Mesodermal cell (in vitro differentiated cells): ENCODE results near the gene IL1RAPL2.
"Not testable (repeated sequence)": the region's sequence is repeated elsewhere in the genome, so short reads cannot be mapped to it uniquely, and the experiment has no call there.

Experiments
- H3K27ac ChIP-seq: 2 replicates; pipeline ENCODE4 v1.7.0; 2013; ENCODE audit warnings: mild to moderate bottlenecking, low read depth, low read length, moderate library complexity; ENCODE audit not compliant: severe bottlenecking
- H3K36me3 ChIP-seq: 2 replicates; pipeline ENCODE4 v1.7.1; 2013; ENCODE audit warnings: mild to moderate bottlenecking, low read length, moderate library complexity; ENCODE audit not compliant: control insufficient read depth, insufficient read depth
- H3K4me1 ChIP-seq: one replicate; pipeline ENCODE4 v1.7.1; 2013; ENCODE audit warnings: mild to moderate bottlenecking, low read length; ENCODE audit not compliant: insufficient read depth, control insufficient read depth, poor library complexity, severe bottlenecking
- H3K4me3 ChIP-seq: 2 replicates; pipeline ENCODE4 v1.7.0; 2013; ENCODE audit warnings: low read length, control low read depth, mild to moderate bottlenecking; ENCODE audit not compliant: insufficient read depth, poor library complexity, severe bottlenecking; ENCODE audit errors: extremely low read depth
- H3K9me3 ChIP-seq: 2 replicates; pipeline ENCODE4 v1.7.1; 2013; ENCODE audit warnings: mild to moderate bottlenecking, low read length, moderate library complexity; ENCODE audit not compliant: control insufficient read depth
- WGBS, 2 experiments: methylation state at CpG; one replicate each; pipeline ENCODE4 v1.1.5; 2013; ENCODE audit warnings: missing lambda C conversion rate in 2 of 2; ENCODE audit not compliant: insufficient coverage in 2 of 2; 5-methylcytosine and 5-hydroxymethylcytosine counted together

The IL1RAPL2 gene

DNA sequence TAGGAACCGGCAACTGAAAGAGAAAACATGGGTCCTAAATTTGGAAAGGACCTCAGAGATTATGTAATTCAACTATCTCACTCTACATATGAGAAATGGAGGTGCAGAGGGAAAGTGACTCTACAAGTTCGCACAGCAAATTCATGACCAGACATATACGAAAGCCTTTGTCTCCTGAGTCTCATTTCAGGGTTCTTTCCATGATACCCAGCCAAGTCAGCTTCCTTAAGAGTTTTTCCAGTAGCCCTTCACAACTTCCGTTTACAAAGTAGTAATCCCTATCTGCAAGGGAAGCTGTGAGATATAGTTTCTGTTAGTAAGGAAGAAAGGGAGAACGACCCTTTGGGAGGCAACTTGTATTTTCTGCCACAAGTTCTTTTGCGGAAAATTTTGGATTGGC, 543.9 kb downstream of the IL1RAPL2 start:
- WGBS, 2 experiments, result no CpG with 5 or more reads among the region's 6 CpGs
- Histone ChIP-seq H3K4me1 (no peaks in the 10 kb centered on the region), H3K4me3 (no peak overlapping the region), H3K9me3 (no peaks in the 10 kb centered on the region), H3K27ac (no peak overlapping the region), H3K36me3 (no peaks in the 10 kb centered on the region)

DNA sequence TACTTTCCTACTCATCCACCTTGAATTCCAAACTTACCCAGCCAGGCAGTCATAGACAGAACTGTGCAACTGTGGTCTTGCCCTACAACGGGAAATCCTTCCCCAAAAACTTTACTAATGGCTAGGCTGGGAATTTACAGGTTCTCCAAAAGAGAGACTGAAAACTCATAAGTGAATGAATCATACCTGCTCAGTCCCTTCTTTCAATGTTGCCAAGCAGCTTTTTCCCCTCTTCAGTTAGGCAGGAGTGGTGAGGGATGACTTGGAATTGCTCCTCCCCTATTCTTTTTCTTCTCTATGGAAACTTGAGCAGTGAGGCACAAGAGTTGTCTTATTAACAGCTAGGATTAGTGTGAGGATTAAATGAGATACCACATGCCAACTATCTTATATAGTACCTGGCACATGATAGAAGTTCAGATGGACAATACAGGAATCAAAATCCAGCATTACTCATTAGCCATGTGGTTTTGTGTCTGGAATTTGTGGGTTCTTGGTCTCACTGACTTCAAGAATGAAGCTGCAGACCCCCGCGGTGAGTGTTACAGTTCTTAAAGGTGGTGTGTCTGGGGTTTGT, 548.6 kb downstream of the IL1RAPL2 start:
- H3K36me3 ChIP-seq, result no peaks in the 10 kb centered on the region
- H3K27ac ChIP-seq, result no peak overlapping the region
- no peaks in the 10 kb centered on the region for H3K4me1 ChIP-seq
- H3K9me3 ChIP-seq, result no peaks in the 10 kb centered on the region
- no CpG with 5 or more reads among the region's 3 CpGs for WGBS, 2 experiments
- H3K4me3 ChIP-seq, result no peak overlapping the region

DNA sequence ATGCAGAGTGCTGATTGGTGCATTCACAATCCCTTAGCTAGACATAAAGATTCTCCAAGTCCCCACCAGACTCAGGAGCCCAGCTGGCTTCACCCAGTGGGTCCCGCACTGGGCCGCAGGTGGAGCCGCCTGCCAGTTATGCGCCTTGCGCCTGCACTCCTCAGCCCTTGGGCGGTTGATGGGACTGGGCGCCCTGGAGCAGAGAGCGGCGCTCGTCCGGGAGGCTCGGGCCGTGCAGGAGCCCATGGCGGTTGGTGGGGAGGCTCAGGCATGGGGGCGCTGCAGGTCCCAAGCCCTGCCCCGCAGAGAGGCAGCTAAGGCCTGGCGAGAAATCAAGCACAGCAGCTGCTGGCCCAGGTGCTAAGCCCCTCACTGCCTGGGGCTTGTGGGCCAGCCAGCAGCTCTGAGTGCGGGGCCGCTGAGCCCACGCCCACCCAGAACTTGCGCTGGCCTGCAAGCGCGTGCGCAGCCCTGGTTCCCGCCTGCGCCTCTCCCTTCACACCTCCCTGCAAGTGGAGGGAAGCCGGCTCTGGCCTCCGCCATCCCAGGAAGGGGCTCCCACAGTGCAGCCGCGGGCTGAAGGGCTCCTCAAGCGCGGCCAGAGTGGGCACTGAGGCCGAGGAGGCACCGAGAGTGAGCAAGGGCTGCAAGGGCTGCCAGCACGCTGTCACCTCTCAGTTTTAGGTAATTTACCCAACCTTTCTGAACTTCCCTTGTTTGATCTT, 549.8 kb downstream of the IL1RAPL2 start:
- not testable (repeated sequence) for H3K9me3 ChIP-seq, H3K36me3 ChIP-seq, H3K27ac ChIP-seq, H3K4me1 ChIP-seq, H3K4me3 ChIP-seq
- WGBS, 2 experiments, result 92 to 100% methylated on average over 5 to 15 of the region's 35 CpGs

DNA sequence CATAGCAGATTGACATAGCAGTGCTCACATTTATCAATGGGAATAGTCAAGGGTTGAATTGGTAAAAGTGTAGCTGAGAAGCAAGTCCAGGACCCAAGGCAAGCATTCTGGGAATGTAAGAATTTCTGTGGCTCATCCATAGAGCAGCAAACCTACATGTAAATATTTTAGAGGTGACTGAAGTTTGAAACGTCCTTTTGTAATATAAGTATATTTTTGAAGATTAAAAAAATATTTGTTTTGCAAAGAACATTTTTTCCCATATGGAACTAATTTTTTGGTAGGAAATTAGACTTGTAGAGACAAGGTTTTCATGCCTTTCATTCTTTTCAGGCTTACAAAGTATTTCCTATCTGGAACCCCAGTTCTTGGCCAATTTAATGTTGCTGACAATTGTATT, 550.5 kb downstream of the IL1RAPL2 start:
- WGBS, 2 experiments, result no CpG with 5 or more reads among the region's 1 CpG
- H3K36me3 ChIP-seq, result no peaks in the 10 kb centered on the region

DNA sequence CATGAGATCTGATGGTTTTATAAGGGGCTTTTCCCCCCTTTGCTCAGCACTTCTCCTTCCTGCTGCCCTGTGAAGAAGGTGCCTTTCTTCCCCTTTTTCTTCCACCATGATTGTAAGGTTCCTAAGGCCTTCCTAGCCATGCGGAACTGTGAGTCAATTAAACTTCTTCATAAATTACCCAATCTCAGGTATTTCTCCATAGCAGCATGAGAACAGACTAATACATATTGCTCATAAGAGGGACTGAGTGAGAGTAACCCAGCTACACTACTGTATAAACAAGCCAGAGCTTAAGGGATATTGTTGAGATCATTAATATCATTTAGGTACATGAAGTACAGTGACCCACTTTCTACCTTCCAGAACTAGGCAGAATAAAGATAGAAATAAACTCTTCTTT, 551.6 kb downstream of the IL1RAPL2 start:
- H3K4me3 ChIP-seq, result no peak overlapping the region
- H3K27ac ChIP-seq, result no peak overlapping the region
- no peaks in the 10 kb centered on the region for H3K9me3 ChIP-seq
- no peaks in the 10 kb centered on the region for H3K36me3 ChIP-seq
- no peaks in the 10 kb centered on the region for H3K4me1 ChIP-seq
- no CpG with 5 or more reads among the region's 1 CpG for WGBS, 2 experiments

More for the DNA sequence above, 550.5 kb downstream of the IL1RAPL2 start:
- Histone ChIP-seq H3K9me3 (no peaks in the 10 kb centered on the region), H3K4me1 (no peaks in the 10 kb centered on the region), H3K27ac (no peak overlapping the region), H3K4me3 (no peak overlapping the region)

DNA sequence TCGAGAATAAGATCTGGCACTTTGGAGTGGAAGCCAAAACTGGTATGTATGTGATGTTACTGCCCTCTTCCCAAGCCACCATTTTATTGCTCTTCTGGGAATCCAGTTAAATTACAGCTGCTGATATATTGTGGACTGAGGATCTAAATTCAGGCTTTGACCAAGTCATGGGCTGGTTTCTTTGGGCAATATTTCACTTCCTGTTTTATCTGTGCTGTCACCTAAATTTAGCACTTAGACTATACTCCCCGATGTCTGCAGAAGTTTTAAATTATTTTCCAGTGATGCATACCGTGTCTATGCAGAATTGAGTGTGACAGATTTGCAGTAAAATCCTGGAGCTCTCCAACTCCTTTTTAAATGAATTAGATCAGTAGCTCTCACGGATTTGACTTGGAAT, 554.5 kb downstream of the IL1RAPL2 start:
- Histone ChIP-seq H3K27ac (no peak overlapping the region), H3K9me3 (no peaks in the 10 kb centered on the region), H3K4me1 (no peaks in the 10 kb centered on the region), H3K36me3 (no peaks in the 10 kb centered on the region), H3K4me3 (no peak overlapping the region)
- WGBS, 2 experiments, result 80% methylated on average over 1 of the region's 4 CpGs; no CpG with 5 or more reads in 1 of the 2 experiments

DNA sequence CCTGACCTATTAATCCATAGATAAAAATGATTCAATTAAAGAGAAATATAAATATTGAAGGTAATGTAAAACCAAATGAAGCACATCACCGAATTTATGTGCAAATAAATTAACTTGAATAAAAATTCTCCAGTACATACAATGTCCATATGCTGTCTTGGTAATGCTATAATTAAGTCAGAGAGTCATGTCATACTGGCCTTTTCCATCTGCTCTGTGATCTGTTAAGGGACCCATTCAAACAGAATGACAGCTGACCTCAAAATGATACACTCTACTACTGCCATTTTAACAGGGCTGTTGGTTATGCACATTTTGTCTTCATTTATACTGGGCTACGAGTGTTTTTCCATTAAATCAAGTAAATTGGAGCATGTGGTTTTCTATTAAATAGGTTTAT, 555.2 kb downstream of the IL1RAPL2 start:
- no peaks in the 10 kb centered on the region for H3K36me3 ChIP-seq
- H3K27ac ChIP-seq, result no peak overlapping the region
- no peaks in the 10 kb centered on the region for H3K9me3 ChIP-seq
- no peaks in the 10 kb centered on the region for H3K4me1 ChIP-seq
- H3K4me3 ChIP-seq, result no peak overlapping the region
- no CpG with 5 or more reads among the region's 2 CpGs for WGBS, 2 experiments

DNA sequence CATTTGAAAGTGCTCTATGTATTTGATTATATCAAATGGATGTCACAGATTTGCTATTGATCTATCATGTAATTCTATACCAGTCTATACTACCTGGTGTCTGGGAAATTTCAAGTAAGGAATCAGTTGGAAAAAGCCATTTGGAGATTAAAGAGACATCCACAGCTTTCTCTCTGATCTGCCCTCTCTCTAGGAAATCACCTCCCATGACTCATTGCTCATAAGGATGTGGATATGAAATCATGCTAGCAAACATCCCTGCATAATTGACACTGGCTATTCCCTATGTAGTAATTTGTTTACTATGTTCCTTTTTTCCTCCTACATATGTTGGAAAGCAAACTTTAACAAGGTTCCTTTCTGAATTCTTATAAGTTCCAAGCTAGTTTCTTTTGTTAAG, 560.2 kb downstream of the IL1RAPL2 start:
- no peak overlapping the region for H3K27ac ChIP-seq
- no peaks in the 10 kb centered on the region for H3K9me3 ChIP-seq
- no peak overlapping the region for H3K4me3 ChIP-seq
- no peaks in the 10 kb centered on the region for H3K4me1 ChIP-seq
- no peaks in the 10 kb centered on the region for H3K36me3 ChIP-seq

DNA sequence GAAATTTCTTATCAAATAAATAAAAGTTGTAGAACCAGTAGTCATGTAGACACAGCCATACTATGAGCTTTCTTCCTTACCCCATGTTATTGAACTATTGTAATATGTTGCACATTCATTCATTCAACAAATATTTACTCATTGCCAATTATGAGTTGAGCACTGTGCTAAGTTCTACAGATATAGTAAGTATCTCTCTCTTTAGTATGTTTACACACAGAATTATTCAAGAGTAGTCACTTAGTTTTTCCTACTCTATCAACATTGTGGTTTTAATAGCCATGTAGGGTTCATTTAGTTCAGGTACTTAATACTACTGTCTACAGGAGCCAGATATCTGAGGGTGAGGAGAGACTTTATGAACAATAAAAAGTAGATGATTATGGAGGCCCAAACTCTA, 568.3 kb downstream of the IL1RAPL2 start:
- no peak overlapping the region for H3K27ac ChIP-seq
- H3K36me3 ChIP-seq, result no peaks in the 10 kb centered on the region
- no peaks in the 10 kb centered on the region for H3K4me1 ChIP-seq
- H3K9me3 ChIP-seq, result no peaks in the 10 kb centered on the region
- no peak overlapping the region for H3K4me3 ChIP-seq

DNA sequence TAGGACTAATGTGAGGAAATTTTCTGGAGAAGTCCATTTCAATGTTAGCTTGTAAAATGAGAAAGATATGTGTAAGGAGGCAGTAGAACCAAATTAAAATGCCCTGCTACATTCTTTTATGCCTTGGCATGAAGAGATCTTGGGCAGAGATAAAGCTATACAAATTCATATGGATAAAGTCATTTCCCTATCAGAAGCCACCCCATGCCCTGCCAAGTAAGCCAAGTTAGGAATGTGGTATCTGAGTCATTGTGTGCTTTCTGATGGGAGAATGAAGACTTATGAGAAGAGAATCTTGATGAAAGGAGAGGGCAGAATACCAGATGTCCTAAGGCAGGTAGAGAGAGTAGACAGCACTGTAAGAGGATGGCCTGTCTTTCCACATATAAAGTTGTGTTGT, 570.8 kb downstream of the IL1RAPL2 start:
- H3K4me3 ChIP-seq, result no peak overlapping the region
- no peaks in the 10 kb centered on the region for H3K36me3 ChIP-seq
- no peaks in the 10 kb centered on the region for H3K9me3 ChIP-seq
- H3K27ac ChIP-seq, result no peak overlapping the region
- H3K4me1 ChIP-seq, result no peaks in the 10 kb centered on the region

DNA sequence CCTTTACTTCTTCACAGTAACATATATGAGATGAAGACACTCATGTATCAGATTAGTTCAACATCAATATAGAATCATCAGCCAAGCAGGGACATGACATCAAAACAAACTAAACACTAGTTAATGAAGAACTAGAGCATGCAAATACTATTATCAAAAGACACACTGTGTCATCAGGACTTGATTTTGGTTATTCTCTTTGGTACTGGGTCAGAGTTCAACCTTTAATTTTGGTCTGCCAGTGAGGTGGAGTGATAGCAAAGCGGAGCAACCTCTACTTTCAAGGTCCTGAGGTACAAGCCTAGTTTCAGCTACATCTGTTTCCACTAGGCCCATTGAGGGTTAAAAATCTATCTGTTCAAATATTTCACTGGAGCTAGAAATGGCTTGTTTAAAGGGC, 584.0 kb downstream of the IL1RAPL2 start:
- WGBS, 2 experiments, result no CpG with 5 or more reads among the region's 1 CpG
- Histone ChIP-seq H3K4me1 (no peaks in the 10 kb centered on the region), H3K27ac (no peak overlapping the region), H3K9me3 (no peaks in the 10 kb centered on the region), H3K36me3 (no peaks in the 10 kb centered on the region), H3K4me3 (no peak overlapping the region)
